SK-N-SH treated with all-trans-retinoic acid at 6 μM for 48 hours (cell line): ENCODE results near the gene CIITA.

Experiments used
- ATAC-seq: fragments of 200-7000 bp; cut with Tn5 transposase; 3 replicates; pipeline ENCODE4 v1.9.1; 2020; ENCODE audit warnings: mild to moderate bottlenecking, moderate library complexity
- ARNTL ChIP-seq: fragments of 450-650 bp; formaldehyde crosslinking; IDR thresholded peaks from 2 replicates; pipeline ENCODE4 v1.5.0; 2020; ENCODE audit warnings: low read depth, mild to moderate bottlenecking, moderate library complexity, borderline replicate concordance
- BACH2 ChIP-seq: fragments of 250-450 bp; sonication (Bioruptor Pico); IDR thresholded peaks from 2 replicates; pipeline ENCODE4 v1.9.0; 2021; ENCODE audit warnings: mild to moderate bottlenecking, borderline replicate concordance
- CREB5 ChIP-seq: fragments of 250-450 bp; sonication (Bioruptor Pico); IDR thresholded peaks from 2 replicates; pipeline ENCODE4 v1.5.1; 2020; ENCODE audit warnings: low read depth, mild to moderate bottlenecking, moderate library complexity
- CSDC2 ChIP-seq: fragments of 250-450 bp; sonication (Bioruptor Pico); IDR thresholded peaks from 2 replicates; pipeline ENCODE4 v1.5.0; 2020; ENCODE audit warnings: mild to moderate bottlenecking, moderate library complexity
- CSRNP3 ChIP-seq: fragments of 250-450 bp; sonication (Bioruptor Pico); IDR thresholded peaks from 2 replicates; pipeline ENCODE4 v1.5.1; 2021; ENCODE audit warnings: mild to moderate bottlenecking, moderate library complexity
- ESRRG ChIP-seq: fragments of 250-450 bp; sonication (Bioruptor Pico); IDR thresholded peaks from 2 replicates; pipeline ENCODE4 v1.6.1; 2021; ENCODE audit warnings: mild to moderate bottlenecking
- GLIS3 ChIP-seq: fragments of 250-450 bp; sonication (Bioruptor Pico); IDR thresholded peaks from 2 replicates; pipeline ENCODE4 v1.5.0; 2020; ENCODE audit warnings: mild to moderate bottlenecking, moderate library complexity
- ISL1 ChIP-seq: fragments of 250-450 bp; sonication (Bioruptor Pico); IDR thresholded peaks from 2 replicates; pipeline ENCODE4 v2.1.2; 2022; ENCODE audit warnings: mild to moderate bottlenecking, moderate library complexity
- OSR1 ChIP-seq: fragments of 250-450 bp; sonication (Bioruptor Pico); IDR thresholded peaks from 2 replicates; pipeline ENCODE4 v1.8.0; 2022; ENCODE audit warnings: moderate library complexity, mild to moderate bottlenecking, inconsistent platforms
- POU6F1 ChIP-seq: fragments of 250-450 bp; sonication (Bioruptor Pico); IDR thresholded peaks from 2 replicates; pipeline ENCODE4 v1.8.0; 2021; ENCODE audit warnings: low read depth, mild to moderate bottlenecking, moderate library complexity, borderline replicate concordance
- PPARA ChIP-seq: fragments of 250-450 bp; sonication (Bioruptor Pico); IDR thresholded peaks from 2 replicates; pipeline ENCODE4 v1.5.0; 2020; ENCODE audit warnings: mild to moderate bottlenecking, borderline replicate concordance
- RARB ChIP-seq: fragments of 250-450 bp; sonication (Bioruptor Pico); IDR thresholded peaks from 2 replicates; pipeline ENCODE4 v1.8.0; 2021; ENCODE audit warnings: mild to moderate bottlenecking, moderate library complexity
- SNAI2 ChIP-seq: fragments of 250-450 bp; sonication (Bioruptor Pico); IDR thresholded peaks from 2 replicates; pipeline ENCODE4 v1.5.0; 2020; ENCODE audit warnings: mild to moderate bottlenecking, moderate library complexity
- TCF4 ChIP-seq: fragments of 250-450 bp; sonication (Bioruptor Pico); IDR thresholded peaks from 2 replicates; pipeline ENCODE4 v1.8.0; 2021; ENCODE audit warnings: mild to moderate bottlenecking, moderate library complexity, borderline replicate concordance
- TOX ChIP-seq: fragments of 250-450 bp; sonication (Bioruptor Pico); IDR thresholded peaks from 2 replicates; pipeline ENCODE4 v1.8.0; 2021; ENCODE audit warnings: mild to moderate bottlenecking, moderate library complexity, borderline replicate concordance
- ZC3H10 ChIP-seq: fragments of 250-450 bp; sonication (Bioruptor Pico); IDR thresholded peaks from 2 replicates; pipeline ENCODE4 v1.5.1; 2021; ENCODE audit warnings: mild to moderate bottlenecking, moderate library complexity
- ZFP3 ChIP-seq: fragments of 250-450 bp; sonication (Bioruptor Pico); IDR thresholded peaks from 2 replicates; pipeline ENCODE4 v1.5.0; 2020; ENCODE audit warnings: mild to moderate bottlenecking, moderate library complexity
- ZFP30 ChIP-seq: fragments of 450-650 bp; formaldehyde crosslinking; IDR thresholded peaks from 2 replicates; pipeline ENCODE4 v1.5.0; 2022; ENCODE audit warnings: mild to moderate bottlenecking, moderate library complexity
- ZNF70 ChIP-seq: fragments of 450-650 bp; formaldehyde crosslinking; IDR thresholded peaks from 2 replicates; pipeline ENCODE4 v1.5.0; 2020; ENCODE audit warnings: mild to moderate bottlenecking, moderate library complexity
- ZNF8 ChIP-seq: fragments of 450-650 bp; formaldehyde crosslinking; IDR thresholded peaks from 2 replicates; pipeline ENCODE4 v1.5.0; 2020; ENCODE audit warnings: mild to moderate bottlenecking, moderate library complexity
- TF ChIP-seq, protein P1 (sequence below): fragments of 250-450 bp; sonication (Bioruptor Pico); IDR thresholded peaks from 2 replicates; pipeline ENCODE4 v1.8.0; 2020; ENCODE audit warnings: mild to moderate bottlenecking, moderate library complexity, borderline replicate concordance

The CIITA gene

DNA sequence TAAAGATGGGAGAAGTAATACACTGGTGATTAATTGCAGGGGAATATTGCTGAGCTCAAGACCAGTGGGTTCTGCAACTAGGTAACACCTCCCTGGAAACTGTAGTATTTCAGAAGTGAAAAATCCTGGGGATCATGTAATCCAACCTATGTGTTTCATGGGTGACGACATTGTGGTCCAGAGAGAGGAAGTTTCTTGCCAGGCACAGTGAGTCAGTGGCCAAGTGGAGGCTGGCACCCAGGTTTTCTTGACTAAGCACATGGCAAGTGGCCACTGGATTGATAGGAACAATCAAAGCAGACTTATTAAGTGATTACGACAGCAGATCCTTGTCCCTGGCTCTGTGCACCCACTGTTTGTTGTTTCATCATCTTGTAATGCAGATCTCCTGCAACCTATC, 14.6 kb upstream of the CIITA start:
- peak; percentile 56 for ATAC-seq
- TF ChIP-seq PPARA (CRISPR knock-in tag) (no peak), OSR1 (CRISPR knock-in tag) (no peak), CSRNP3 (CRISPR knock-in tag) (no peak), ARNTL (no peak), RARB (CRISPR knock-in tag) (no peak), ZC3H10 (CRISPR knock-in tag) (no peak), GLIS3 (no peak), ZFP30 (CRISPR knock-in tag) (no peak), ESRRG (CRISPR knock-in tag) (no peak), POU6F1 (CRISPR knock-in tag) (no peak), CSDC2 (no peak), BACH2 (no peak), ZFP3 (CRISPR knock-in tag) (no peak)
- TF ChIP-seq, protein P1, sequence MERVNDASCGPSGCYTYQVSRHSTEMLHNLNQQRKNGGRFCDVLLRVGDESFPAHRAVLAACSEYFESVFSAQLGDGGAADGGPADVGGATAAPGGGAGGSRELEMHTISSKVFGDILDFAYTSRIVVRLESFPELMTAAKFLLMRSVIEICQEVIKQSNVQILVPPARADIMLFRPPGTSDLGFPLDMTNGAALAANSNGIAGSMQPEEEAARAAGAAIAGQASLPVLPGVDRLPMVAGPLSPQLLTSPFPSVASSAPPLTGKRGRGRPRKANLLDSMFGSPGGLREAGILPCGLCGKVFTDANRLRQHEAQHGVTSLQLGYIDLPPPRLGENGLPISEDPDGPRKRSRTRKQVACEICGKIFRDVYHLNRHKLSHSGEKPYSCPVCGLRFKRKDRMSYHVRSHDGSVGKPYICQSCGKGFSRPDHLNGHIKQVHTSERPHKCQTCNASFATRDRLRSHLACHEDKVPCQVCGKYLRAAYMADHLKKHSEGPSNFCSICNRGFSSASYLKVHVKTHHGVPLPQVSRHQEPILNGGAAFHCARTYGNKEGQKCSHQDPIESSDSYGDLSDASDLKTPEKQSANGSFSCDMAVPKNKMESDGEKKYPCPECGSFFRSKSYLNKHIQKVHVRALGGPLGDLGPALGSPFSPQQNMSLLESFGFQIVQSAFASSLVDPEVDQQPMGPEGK (CRISPR knock-in tag) = no peak

- TF ChIP-seq GLIS3 (no peak), ISL1 (CRISPR knock-in tag) (no peak), PPARA (CRISPR knock-in tag) (no peak), TOX (no peak), ZFP3 (CRISPR knock-in tag) (no peak), CREB5 (CRISPR knock-in tag) (no peak), BACH2 (no peak), SNAI2 (no peak), ZNF8 (CRISPR knock-in tag) (no peak), ARNTL (no peak), ZC3H10 (CRISPR knock-in tag) (no peak), ZNF70 (CRISPR knock-in tag) (no peak), CSRNP3 (CRISPR knock-in tag) (no peak), ESRRG (CRISPR knock-in tag) (no peak), RARB (CRISPR knock-in tag) (no peak), ZFP30 (CRISPR knock-in tag) (no peak), TCF4 (CRISPR knock-in tag) (no peak)
- TF ChIP-seq, protein P1 (CRISPR knock-in tag) = no peak
- ATAC-seq = no peak
Measured at GRCh38 chr16:10865991-10866966, 10.7 kb upstream of the CIITA start.
